NCI-H1092 (cell line): ENCODE data around the gene ENOX1.

Experiments
- DNase-seq: peaks from one replicate; lab custom pipeline; 2025; lab: John Stamatoyannopoulos, UW

The ENOX1 gene

GRCh38 chr13:43387880-43388279, 398.9 kb downstream of the ENOX1 start:
- no peak for DNase-seq

- no peak for DNase-seq
Measured at GRCh38 chr13:43383498-43384165, 403.1 kb downstream of the ENOX1 start.

- no peak for DNase-seq
Measured at GRCh38 chr13:43379738-43380137, 407.0 kb downstream of the ENOX1 start.

- DNase-seq: no peak
Measured at GRCh38 chr13:43377973-43378372, 408.8 kb downstream of the ENOX1 start.

GRCh38 chr13:43377149-43377548, 409.6 kb downstream of the ENOX1 start:
- no peak for DNase-seq

- no peak for DNase-seq
Measured at GRCh38 chr13:43376596-43376995, 410.2 kb downstream of the ENOX1 start.

- no peak for DNase-seq
Measured at GRCh38 chr13:43375797-43376465, 410.8 kb downstream of the ENOX1 start.

- DNase-seq: no peak
Measured at GRCh38 chr13:43374621-43375020, 412.2 kb downstream of the ENOX1 start.

- DNase-seq: no peak
Measured at GRCh38 chr13:43373400-43373799, 413.4 kb downstream of the ENOX1 start.

GRCh38 chr13:43370842-43371241, 415.9 kb downstream of the ENOX1 start:
- DNase-seq: no peak

- DNase-seq: no peak
Measured at GRCh38 chr13:43369319-43369718, 417.5 kb downstream of the ENOX1 start.

- DNase-seq: no peak
Measured at GRCh38 chr13:43368003-43368402, 418.8 kb downstream of the ENOX1 start.

- DNase-seq: no peak
Measured at GRCh38 chr13:43365039-43365344, 421.8 kb downstream of the ENOX1 start.

- DNase-seq: no peak
Measured at GRCh38 chr13:43364210-43365038, 422.3 kb downstream of the ENOX1 start.

- peak; percentile 9 for DNase-seq
Measured at GRCh38 chr13:43363156-43363953, 423.4 kb downstream of the ENOX1 start.

- DNase-seq: no peak
Measured at GRCh38 chr13:43362556-43362955, 424.2 kb downstream of the ENOX1 start.

GRCh38 chr13:43360892-43361610, 425.7 kb downstream of the ENOX1 start:
- no peak for DNase-seq

GRCh38 chr13:43360171-43360570, 426.6 kb downstream of the ENOX1 start:
- no peak for DNase-seq

GRCh38 chr13:43359536-43359935, 427.2 kb downstream of the ENOX1 start:
- no peak for DNase-seq

- DNase-seq: no peak
Measured at GRCh38 chr13:43357564-43357963, 429.2 kb downstream of the ENOX1 start.

GRCh38 chr13:43356567-43356966, 430.2 kb downstream of the ENOX1 start:
- DNase-seq: no peak

GRCh38 chr13:43355774-43356173, 431.0 kb downstream of the ENOX1 start:
- no peak for DNase-seq
